Measurements from ENCODE around the gene FGFR3.

The FGFR3 gene

GRCh38 chr4:1802720-1803522 is 9.8 kb downstream of the FGFR3 start:
- no peak for DNase-seq

- no peak for DNase-seq
Observed at GRCh38 chr4:1803523-1804423, 10.7 kb downstream of the FGFR3 start.

- no peak for DNase-seq
Observed at GRCh38 chr4:1804638-1805492, 11.8 kb downstream of the FGFR3 start.

DNA sequence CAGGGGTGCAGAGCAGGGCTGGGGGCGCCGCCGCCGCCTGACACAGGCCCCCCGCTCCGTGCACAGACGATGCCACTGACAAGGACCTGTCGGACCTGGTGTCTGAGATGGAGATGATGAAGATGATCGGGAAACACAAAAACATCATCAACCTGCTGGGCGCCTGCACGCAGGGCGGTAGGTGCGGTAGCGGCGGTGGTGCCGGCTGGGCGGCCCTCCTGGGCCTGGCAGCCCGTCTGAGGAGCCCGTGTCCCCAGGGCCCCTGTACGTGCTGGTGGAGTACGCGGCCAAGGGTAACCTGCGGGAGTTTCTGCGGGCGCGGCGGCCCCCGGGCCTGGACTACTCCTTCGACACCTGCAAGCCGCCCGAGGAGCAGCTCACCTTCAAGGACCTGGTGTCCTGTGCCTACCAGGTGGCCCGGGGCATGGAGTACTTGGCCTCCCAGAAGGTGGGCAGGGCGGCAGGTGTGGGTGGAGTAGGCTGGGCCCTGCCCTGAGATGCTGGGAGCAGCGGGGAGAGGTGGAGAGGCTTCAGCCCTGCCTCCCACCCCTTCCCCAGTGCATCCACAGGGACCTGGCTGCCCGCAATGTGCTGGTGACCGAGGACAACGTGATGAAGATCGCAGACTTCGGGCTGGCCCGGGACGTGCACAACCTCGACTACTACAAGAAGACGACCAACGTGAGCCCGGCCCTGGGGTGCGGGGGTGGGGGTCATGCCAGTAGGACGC is 12.6 kb downstream of the FGFR3 start:
- no peak for DNase-seq

GRCh38 chr4:1806223-1806564 is 13.1 kb downstream of the FGFR3 start:
- DNase-seq: no peak

GRCh38 chr4:1806596-1807331 is 13.7 kb downstream of the FGFR3 start:
- DNase-seq: no peak

GRCh38 chr4:1807332-1807777 is 14.3 kb downstream of the FGFR3 start:
- no peak for DNase-seq

DNA sequence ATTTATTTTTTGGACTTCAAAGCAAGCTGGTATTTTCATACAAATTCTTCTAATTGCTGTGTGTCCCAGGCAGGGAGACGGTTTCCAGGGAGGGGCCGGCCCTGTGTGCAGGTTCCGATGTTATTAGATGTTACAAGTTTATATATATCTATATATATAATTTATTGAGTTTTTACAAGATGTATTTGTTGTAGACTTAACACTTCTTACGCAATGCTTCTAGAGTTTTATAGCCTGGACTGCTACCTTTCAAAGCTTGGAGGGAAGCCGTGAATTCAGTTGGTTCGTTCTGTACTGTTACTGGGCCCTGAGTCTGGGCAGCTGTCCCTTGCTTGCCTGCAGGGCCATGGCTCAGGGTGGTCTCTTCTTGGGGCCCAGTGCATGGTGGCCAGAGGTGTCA is 15.3 kb downstream of the FGFR3 start:
- no peak for DNase-seq

DNA sequence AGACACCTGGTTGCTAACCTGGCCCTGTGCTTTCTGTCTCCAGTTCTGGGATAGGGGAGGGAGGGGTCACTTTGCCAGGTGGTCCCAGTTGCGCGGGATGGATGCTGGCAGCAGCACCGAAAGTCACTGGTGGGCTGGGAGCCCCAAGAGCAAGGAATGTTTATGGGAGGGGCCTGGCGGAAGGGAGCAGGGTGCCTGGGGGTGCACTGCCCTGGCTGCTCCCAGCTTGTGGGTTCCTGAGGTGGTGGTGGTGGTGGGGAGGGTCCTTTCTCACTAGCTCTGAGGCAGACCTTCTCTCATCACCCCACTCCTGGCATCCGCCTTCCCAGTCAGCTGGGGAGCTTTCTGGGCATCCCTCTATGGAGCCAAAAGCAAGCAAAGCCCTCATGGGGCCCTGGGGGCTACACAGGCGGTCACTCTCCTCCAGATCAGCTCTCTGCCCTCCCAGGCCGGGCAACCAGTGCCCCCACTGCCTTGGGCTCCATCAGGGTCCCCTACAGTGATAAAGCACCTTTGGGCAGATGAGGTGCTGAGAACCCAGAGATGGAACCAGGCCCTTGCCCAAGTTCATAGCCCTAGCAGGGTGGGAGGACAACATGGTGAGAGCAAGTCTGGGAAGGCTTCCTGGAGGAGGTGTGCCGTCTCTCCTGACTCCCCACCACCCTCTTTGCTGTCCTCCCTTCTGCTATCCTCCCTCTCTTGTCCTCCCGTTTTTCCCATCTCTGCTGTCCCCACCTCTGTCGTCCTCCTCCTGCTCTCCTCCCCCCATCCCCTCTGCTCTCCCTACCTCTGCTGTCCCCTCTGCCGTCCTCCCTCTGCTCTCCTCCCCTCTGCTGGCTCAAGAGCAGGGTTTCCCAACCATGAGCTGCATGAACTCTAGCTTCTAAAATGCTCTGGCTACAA is 16.0 kb downstream of the FGFR3 start:
- no peak for DNase-seq

DNA sequence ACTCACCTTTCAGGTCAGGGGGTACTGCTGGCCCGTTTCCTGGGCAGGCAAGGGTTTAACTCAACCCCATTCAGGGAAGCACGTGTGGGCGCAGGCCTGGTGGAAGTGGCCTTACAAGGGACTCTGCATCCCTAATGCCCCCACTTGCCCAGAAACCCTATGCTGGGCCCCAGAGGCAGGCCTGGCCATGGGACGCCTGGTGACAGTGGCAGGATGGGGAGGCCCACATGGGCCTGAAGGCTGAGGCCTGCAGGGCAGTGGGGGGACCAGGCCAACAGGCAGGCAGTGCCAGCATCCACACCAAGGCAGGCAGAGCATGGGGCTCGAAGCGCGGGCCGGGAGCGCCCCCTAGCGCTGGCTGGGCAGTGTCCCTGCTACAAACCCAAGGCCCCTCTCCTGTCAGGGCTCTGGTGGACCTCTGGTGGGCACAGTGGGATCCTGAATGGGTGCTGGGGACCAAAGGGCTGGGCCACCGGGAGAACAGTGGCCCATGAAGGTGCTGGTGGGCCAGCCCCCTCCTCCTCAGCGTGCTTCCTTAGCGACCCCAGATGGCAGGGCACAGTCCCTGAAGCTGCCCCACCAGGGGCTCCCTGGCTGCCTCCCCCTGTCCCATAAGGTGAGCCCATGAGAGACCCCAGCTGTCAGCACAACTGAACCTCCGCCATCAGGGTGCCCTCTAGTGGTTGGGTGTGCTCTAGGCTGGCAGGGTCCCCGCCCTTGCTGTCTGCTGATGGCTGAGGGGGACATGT is 16.8 kb downstream of the FGFR3 start:
- peak; percentile 67 for DNase-seq

- DNase-seq: no peak
Observed at GRCh38 chr4:1810765-1811164, 17.7 kb downstream of the FGFR3 start.

- DNase-seq: no peak
Observed at GRCh38 chr4:1812720-1813119, 19.6 kb downstream of the FGFR3 start.

DNA sequence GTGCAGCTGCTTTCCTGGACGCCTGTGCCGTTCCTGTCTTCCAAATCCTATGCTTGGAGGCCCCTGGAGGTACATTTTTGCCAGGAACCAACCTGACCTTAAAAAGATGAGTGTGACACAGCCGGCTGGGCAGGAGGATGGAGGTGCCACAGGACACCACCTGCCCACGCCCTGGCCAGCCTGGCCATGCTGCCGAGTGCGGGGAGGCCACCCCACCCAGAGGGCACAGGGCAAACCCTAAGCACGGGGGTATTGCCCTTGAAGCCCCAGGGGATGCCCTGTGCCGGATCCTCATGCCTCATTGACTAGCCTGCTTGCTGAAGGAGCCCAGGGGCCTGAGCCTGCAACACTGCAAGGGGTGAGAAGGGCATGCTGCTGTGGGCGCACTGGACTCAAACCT is 20.1 kb downstream of the FGFR3 start:
- DNase-seq: no peak

- DNase-seq: no peak
Observed at GRCh38 chr4:1813915-1814314, 20.8 kb downstream of the FGFR3 start.

DNA sequence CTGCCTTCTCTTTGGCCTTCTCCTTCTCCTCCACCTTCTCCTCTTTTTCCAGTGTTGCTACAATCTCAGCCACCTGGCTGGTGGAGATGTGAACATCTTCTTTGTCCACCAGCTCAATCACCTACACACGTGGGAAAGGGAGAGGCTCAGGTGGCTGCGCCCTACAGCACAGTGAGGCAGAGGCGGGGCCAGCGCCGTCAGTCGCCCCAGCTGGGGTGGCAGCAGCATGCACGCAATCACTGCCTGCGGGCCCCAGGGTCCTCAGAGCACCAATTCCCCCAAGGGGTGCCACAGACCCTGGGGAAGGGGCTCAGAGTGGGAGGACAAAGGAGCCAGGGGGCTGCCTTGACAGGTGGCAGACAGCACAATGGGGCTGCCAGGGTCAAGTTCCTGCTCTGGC is 21.4 kb downstream of the FGFR3 start:
- no peak for DNase-seq

DNA sequence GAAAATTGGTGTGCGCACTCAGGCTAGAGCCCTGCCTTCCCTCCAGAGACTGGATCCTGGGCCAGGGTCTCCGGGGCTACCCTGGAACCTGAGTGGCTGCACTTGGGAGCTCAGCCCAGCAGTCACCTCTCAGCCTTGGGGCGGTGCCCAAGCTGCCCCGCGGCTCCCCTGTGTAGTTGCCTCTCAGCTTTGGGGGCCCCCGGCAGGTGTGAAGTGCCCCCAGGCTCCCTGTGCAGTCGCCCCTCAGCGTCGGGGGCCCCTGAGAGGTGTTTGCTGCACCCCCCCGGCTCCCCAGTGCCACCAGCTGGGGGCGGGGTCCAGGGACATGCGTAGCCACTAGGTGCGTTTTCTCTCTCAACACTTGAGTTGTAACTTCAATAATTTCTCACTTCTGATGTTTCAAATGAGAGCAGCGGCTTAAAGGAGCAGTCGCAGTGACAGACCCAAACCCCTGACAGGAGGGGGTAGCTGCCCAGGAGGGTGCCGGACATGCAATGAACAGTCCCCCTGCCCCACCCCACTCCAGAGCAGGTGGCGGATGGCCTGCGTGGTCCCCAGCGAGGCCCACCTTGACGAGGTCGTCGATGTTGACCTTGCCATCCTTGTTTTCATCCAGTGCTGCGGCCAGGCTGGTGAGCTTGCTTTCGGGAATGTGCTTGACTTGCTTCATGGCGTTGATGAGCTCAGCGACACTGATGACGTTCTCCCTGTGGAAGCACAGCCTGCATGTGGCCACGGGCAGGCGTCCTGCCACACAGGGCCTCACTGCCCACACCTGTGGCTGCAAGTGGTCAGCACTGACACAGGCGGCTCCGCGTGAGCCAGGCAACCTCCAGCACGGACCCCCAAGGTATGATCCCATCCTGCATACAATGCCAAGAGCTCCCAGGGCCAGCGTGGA is 22.3 kb downstream of the FGFR3 start:
- DNase-seq: no peak

- no peak for DNase-seq
Observed at GRCh38 chr4:1815997-1816860, 23.1 kb downstream of the FGFR3 start.
